ENCODE results near the gene CLCN7.

DNA sequence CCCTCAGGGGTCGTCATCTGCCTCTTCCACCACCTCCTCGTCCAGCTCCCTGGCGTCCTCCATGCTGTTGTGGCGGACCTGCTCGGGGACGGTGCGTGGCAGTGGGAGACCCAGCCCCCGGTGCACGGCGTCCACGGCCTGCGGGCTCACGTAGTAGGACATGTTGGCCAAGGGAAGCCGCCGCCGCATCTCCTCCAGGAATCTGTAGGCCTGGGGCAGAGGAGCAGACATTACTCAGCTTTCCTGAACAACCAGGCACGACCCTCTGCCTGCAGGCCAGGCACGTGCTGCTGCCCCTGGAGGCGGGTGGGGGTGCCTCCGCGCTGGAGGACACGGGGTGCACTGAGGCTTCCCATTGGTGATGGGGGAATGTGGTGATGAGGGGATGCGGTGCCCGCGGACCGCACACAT is 36.1 kb upstream of the CLCN7 start:
- TF ChIP-seq RAD21 (IDR thresholded peaks at IDR 0.05; ENCODE audit: low read length) (no peak), NFE2L2 (IDR thresholded peaks at IDR 0.05; ENCODE audit: low read depth, low read length) (no peak), POLR2A (IDR thresholded peaks at IDR 0.05; ENCODE audit: low read depth, low read length) (no peak), SMC3 (IDR thresholded peaks at IDR 0.05; ENCODE audit: low read depth, low read length) (no peak), RFX5 (IDR thresholded peaks at IDR 0.05; ENCODE audit: low read depth, low read length) (no peak), MAFK (IDR thresholded peaks at IDR 0.05; ENCODE audit: low read depth, low read length) (no peak), CEBPB (IDR thresholded peaks at IDR 0.05; ENCODE audit: low read depth, low read length) (no peak), CHD1 (IDR thresholded peaks at IDR 0.05; ENCODE audit: low read depth, low read length) (no peak), MAZ (IDR thresholded peaks at IDR 0.05; ENCODE audit: borderline replicate concordance, low read depth, low read length) (no peak), RCOR1 (IDR thresholded peaks at IDR 0.05; ENCODE audit: insufficient replicate concordance, low read length) (no peak), MXI1 (IDR thresholded peaks at IDR 0.05; ENCODE audit: borderline replicate concordance, low read depth, low read length) (no peak)
- TF ChIP-seq, protein P1, sequence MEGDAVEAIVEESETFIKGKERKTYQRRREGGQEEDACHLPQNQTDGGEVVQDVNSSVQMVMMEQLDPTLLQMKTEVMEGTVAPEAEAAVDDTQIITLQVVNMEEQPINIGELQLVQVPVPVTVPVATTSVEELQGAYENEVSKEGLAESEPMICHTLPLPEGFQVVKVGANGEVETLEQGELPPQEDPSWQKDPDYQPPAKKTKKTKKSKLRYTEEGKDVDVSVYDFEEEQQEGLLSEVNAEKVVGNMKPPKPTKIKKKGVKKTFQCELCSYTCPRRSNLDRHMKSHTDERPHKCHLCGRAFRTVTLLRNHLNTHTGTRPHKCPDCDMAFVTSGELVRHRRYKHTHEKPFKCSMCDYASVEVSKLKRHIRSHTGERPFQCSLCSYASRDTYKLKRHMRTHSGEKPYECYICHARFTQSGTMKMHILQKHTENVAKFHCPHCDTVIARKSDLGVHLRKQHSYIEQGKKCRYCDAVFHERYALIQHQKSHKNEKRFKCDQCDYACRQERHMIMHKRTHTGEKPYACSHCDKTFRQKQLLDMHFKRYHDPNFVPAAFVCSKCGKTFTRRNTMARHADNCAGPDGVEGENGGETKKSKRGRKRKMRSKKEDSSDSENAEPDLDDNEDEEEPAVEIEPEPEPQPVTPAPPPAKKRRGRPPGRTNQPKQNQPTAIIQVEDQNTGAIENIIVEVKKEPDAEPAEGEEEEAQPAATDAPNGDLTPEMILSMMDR (conservative IDR thresholded peaks at IDR 0.05; ENCODE audit: low read depth, low read length), result no peak
- TF ChIP-seq, protein P2, sequence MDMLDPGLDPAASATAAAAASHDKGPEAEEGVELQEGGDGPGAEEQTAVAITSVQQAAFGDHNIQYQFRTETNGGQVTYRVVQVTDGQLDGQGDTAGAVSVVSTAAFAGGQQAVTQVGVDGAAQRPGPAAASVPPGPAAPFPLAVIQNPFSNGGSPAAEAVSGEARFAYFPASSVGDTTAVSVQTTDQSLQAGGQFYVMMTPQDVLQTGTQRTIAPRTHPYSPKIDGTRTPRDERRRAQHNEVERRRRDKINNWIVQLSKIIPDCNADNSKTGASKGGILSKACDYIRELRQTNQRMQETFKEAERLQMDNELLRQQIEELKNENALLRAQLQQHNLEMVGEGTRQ (IDR thresholded peaks at IDR 0.05; ENCODE audit: low read depth, low read length), result no peak

Data from IMR-90 (cell line).